Natural killer cell (primary cell): ENCODE measurements around the gene CHD6. TPM values are rescaled to one million over a fixed set of nuclear protein-coding genes. Genes with fewer than 3 reads are reported as not detected.
A peak's percentile ranks its signal among the peaks of the same experiment; 100 is the strongest.

ENCODE experiments used
- ATAC-seq, 3 donors: fragments of 150-1000 bp in 2 of 3; fragments of 200-7000 bp in 1 of 3; cut with Tn5 transposase; 1 replicate in 1 of 3; 2 replicates in 2 of 3; pipeline ENCODE4 v1.10.0; 2021; ENCODE audit warnings: mild to moderate bottlenecking in 2 of 3, moderate library complexity in 2 of 3
- DNase-seq, 2 donors: peaks; one replicate each; pipeline versions ENCODE4 v3.0.0 to v3.0.0-alpha.2; 2013 to 2021; ENCODE audit warnings: mixed read lengths in 1 of 2
- H3K27ac ChIP-seq: one replicate; pipeline ENCODE4 v1.5.1; 2013; ENCODE audit warnings: mild to moderate bottlenecking, low read length
- H3K27me3 ChIP-seq: one replicate; pipeline ENCODE4 v1.6.1; 2013; ENCODE audit warnings: low read length; ENCODE audit not compliant: control insufficient read depth, insufficient read depth
- H3K36me3 ChIP-seq: one replicate; pipeline ENCODE4 v1.6.1; 2013; ENCODE audit warnings: low read length; ENCODE audit not compliant: control insufficient read depth, insufficient read depth
- H3K4me1 ChIP-seq: one replicate; pipeline ENCODE4 v1.6.1; 2013; ENCODE audit warnings: low read length; ENCODE audit not compliant: control insufficient read depth, insufficient read depth
- H3K4me3 ChIP-seq: one replicate; pipeline ENCODE4 v1.5.1; 2013; ENCODE audit warnings: low read length
- H3K9me3 ChIP-seq: one replicate; pipeline ENCODE4 v1.6.1; 2013; ENCODE audit warnings: low read length; ENCODE audit not compliant: control insufficient read depth, insufficient read depth
- H3K27ac Mint-ChIP-seq, 2 donors: one replicate each; pipeline ENCODE4 v1.8.0; 2022; ENCODE audit warnings: mild to moderate bottlenecking in 2 of 2, mixed read lengths in 2 of 2, moderate library complexity in 1 of 2
- H3K27me3 Mint-ChIP-seq, 2 donors: one replicate each; pipeline ENCODE4 v1.8.0; 2022; ENCODE audit warnings: low read depth in 2 of 2, mixed read lengths in 2 of 2
- H3K36me3 Mint-ChIP-seq: one replicate; pipeline ENCODE4 v1.8.0; 2022; ENCODE audit warnings: mixed read lengths
- H3K4me1 Mint-ChIP-seq, 2 donors: one replicate each; pipeline ENCODE4 v1.8.0; 2022; ENCODE audit warnings: mixed read lengths in 2 of 2
- H3K4me3 Mint-ChIP-seq: one replicate; pipeline ENCODE4 v1.8.0; 2022; ENCODE audit warnings: mild to moderate bottlenecking, moderate library complexity, mixed read lengths
- H3K9me3 Mint-ChIP-seq, 2 donors: one replicate each; pipeline ENCODE4 v1.8.0; 2022; ENCODE audit warnings: mixed read lengths in 2 of 2
- CTCF ChIP-seq: fragments of 200-600 bp; IDR thresholded peaks from one replicate; pipeline ENCODE4 v1.8.0; 2022; ENCODE audit warnings: antibody characterized with exemption
- WGBS: methylation state at CpG from one replicate; pipeline ENCODE4 v1.1.7; 2013; ENCODE audit warnings: missing lambda C conversion rate; ENCODE audit not compliant: insufficient coverage; 5-methylcytosine and 5-hydroxymethylcytosine counted together
- intact Hi-C: fragments of 100-400 bp; cut with micrococcal nuclease; formaldehyde crosslinking; loops from one replicate; pipeline ENCODE4 v1.14.2; 2022
- total RNA-seq, 4 donors: library from RNA; stranded (reverse); fragments of 120-200 nt in 1 of 4; gene quantifications; one replicate each; pipeline versions ENCODE4 v1.2.3 to v1.2.4, GENCODE V29; 2013 to 2022

CHD6 gene
- total RNA-seq, 3 donors from 2014 or later (not counting 1 experiment from before 2014, with no cell fraction given): 82.8 to 96.6 (median 90.4) TPM

- WGBS: 31% methylated on average over 2 of the region's 3 CpGs
- Histone ChIP-seq H3K27me3 (no peaks in the 10 kb centered on the region), H3K27ac (no peak overlapping the region), H3K4me3 (no peak overlapping the region), H3K36me3 (no peaks in the 10 kb centered on the region), H3K4me1 (peaks cover 2% of the 10 kb centered on the region), H3K9me3 (no peaks in the 10 kb centered on the region)
- H3K27me3 Mint-ChIP-seq: no peaks in the 10 kb centered on the region
- no peak for TF ChIP-seq CTCF
- intact Hi-C loops: no loop called here
- H3K9me3 Mint-ChIP-seq: no peaks in the 10 kb centered on the region
- H3K4me3 Mint-ChIP-seq: no peak overlapping the region
- DNase-seq (no peak), ATAC-seq (no peak)
- no peaks in the 10 kb centered on the region for H3K36me3 Mint-ChIP-seq
- H3K4me1 Mint-ChIP-seq: peaks cover 48 to 52% of the 10 kb centered on the region in 2 donors
- H3K27ac Mint-ChIP-seq: no peak overlapping the region
Observed at GRCh38 chr20:41609474-41609873, 8.7 kb downstream of the CHD6 start.

- no peak overlapping the region for H3K4me3 ChIP-seq
- H3K27me3 ChIP-seq: no peaks in the 10 kb centered on the region
- no peaks in the 10 kb centered on the region for H3K36me3 ChIP-seq
- H3K4me1 ChIP-seq: peaks cover 2% of the 10 kb centered on the region
- no peak for TF ChIP-seq CTCF
- H3K27ac ChIP-seq: no peak overlapping the region
- H3K9me3 ChIP-seq: no peaks in the 10 kb centered on the region
- H3K27me3 Mint-ChIP-seq: no peaks in the 10 kb centered on the region
- no peak overlapping the region for H3K4me3 Mint-ChIP-seq
- no peaks in the 10 kb centered on the region for H3K9me3 Mint-ChIP-seq
- intact Hi-C loops: no loop called here
- DNase-seq (no peak), ATAC-seq (no peak)
- peaks cover 49 to 56% of the 10 kb centered on the region in 2 donors for H3K4me1 Mint-ChIP-seq
- WGBS: 71% methylated on average over 1 of the region's 2 CpGs
- H3K36me3 Mint-ChIP-seq: no peaks in the 10 kb centered on the region
- H3K27ac Mint-ChIP-seq: no peak overlapping the region
Observed at GRCh38 chr20:41608606-41609005, 9.6 kb downstream of the CHD6 start.

- Mint-ChIP-seq H3K4me1 (peaks cover 49 to 50% of the 10 kb centered on the region in 2 donors), H3K27ac (peak overlapping the region in 1 of 2 donors; percentile 56), H3K4me3 (no peak overlapping the region), H3K9me3 (no peaks in the 10 kb centered on the region), H3K36me3 (no peaks in the 10 kb centered on the region), H3K27me3 (no peaks in the 10 kb centered on the region)
- no peak for ATAC-seq
- no peak for TF ChIP-seq CTCF
- H3K27ac ChIP-seq: no peak overlapping the region
- H3K9me3 ChIP-seq: no peaks in the 10 kb centered on the region
- intact Hi-C loops: no loop called here
- H3K27me3 ChIP-seq: no peaks in the 10 kb centered on the region
- H3K4me3 ChIP-seq: no peak overlapping the region
- peaks cover 2% of the 10 kb centered on the region for H3K4me1 ChIP-seq
- DNase-seq: no peak
- no peaks in the 10 kb centered on the region for H3K36me3 ChIP-seq
- no CpG with 5 or more reads among the region's 1 CpG for WGBS
Observed at GRCh38 chr20:41607791-41608190, 10.4 kb downstream of the CHD6 start.

- no peaks in the 10 kb centered on the region for H3K27me3 ChIP-seq
- no peak overlapping the region for H3K27ac ChIP-seq
- ATAC-seq (no peak), DNase-seq (no peak)
- TF ChIP-seq CTCF: no peak
- H3K4me1 ChIP-seq: peaks cover 6% of the 10 kb centered on the region
- Mint-ChIP-seq H3K27me3 (no peaks in the 10 kb centered on the region), H3K4me3 (no peak overlapping the region), H3K9me3 (peaks cover 8 to 21% of the 10 kb centered on the region in 2 donors), H3K4me1 (peaks cover 43 to 45% of the 10 kb centered on the region in 2 donors), H3K27ac (no peak overlapping the region), H3K36me3 (peaks cover 24% of the 10 kb centered on the region)
- no peak overlapping the region for H3K4me3 ChIP-seq
- intact Hi-C loops: no loop called here
- H3K36me3 ChIP-seq: no peaks in the 10 kb centered on the region
- peaks cover 20% of the 10 kb centered on the region for H3K9me3 ChIP-seq
- 69% methylated on average over 1 of the region's 1 CpG for WGBS
Observed at GRCh38 chr20:41604002-41604401, 14.2 kb downstream of the CHD6 start.
